Keratinocyte (primary cell): ENCODE measurements around the gene CCDC197.

Experiments used
- CTCF ChIP-seq, 3 experiments: IDR thresholded peaks in 1 of 3; conservative IDR thresholded peaks in 1 of 3; optimal IDR thresholded peaks in 1 of 3; 2 replicates in 2 of 3; 3 replicates in 1 of 3; pipeline versions ENCODE3 to v1.5.1; 2011; ENCODE audit warnings: low read length in 3 of 3, mild to moderate bottlenecking in 3 of 3, moderate library complexity in 2 of 3, control low read depth in 1 of 3, inconsistent platforms in 1 of 3; ENCODE audit not compliant: insufficient read depth in 2 of 3; ENCODE audit errors: extremely low read depth in 1 of 3
- EZH2 ChIP-seq: IDR thresholded peaks from one replicate; pipeline ENCODE4 v1.6.1; 2012; ENCODE audit warnings: inconsistent platforms, mild to moderate bottlenecking, low read length, moderate library complexity

- no peak for TF ChIP-seq CTCF (optimal IDR thresholded peaks at IDR 0.05 in 1 of 3, IDR thresholded peaks at IDR 0.05 in 1 of 3, conservative IDR thresholded peaks at IDR 0.05 in 1 of 3; ENCODE audit: extremely low read depth in 1 of 3, insufficient read depth in 2 of 3, low read length in 3 of 3)
- TF ChIP-seq EZH2: no peak
These were observed 24.4 kb upstream of the CCDC197 start for GRCh38 chr14:93972618-93973205.
